Uterus (tissue), 2 donors: ENCODE results near the gene ZFYVE28.

Experiments
- CTCF ChIP-seq, 4 experiments: fragments of 200-600 bp in 2 of 4; fragments of 450-650 bp in 2 of 4; sonication (generic) in 2 of 4; IDR thresholded peaks; one replicate each; pipeline ENCODE4 v1.5.1; 2016 to 2019; ENCODE audit warnings: antibody characterized with exemption in 4 of 4, mild to moderate bottlenecking in 2 of 4, moderate library complexity in 1 of 4
- POLR2A ChIP-seq, 2 donors: fragments of 450-650 bp; IDR thresholded peaks; one replicate each; pipeline ENCODE4 v1.6.1; 2016; ENCODE audit warnings: antibody characterized with exemption in 2 of 2, mild to moderate bottlenecking in 1 of 2, moderate library complexity in 1 of 2

- TF ChIP-seq CTCF (IDR thresholded peaks at IDR 0.05) (no peak), POLR2A (IDR thresholded peaks at IDR 0.05) (no peak)
Observed at GRCh38 chr4:2256781-2257191, 161.7 kb downstream of the ZFYVE28 start.
